ENCODE measurements around the gene JOSD2.

Gene JOSD2, protein sequence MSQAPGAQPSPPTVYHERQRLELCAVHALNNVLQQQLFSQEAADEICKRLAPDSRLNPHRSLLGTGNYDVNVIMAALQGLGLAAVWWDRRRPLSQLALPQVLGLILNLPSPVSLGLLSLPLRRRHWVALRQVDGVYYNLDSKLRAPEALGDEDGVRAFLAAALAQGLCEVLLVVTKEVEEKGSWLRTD

DNA sequence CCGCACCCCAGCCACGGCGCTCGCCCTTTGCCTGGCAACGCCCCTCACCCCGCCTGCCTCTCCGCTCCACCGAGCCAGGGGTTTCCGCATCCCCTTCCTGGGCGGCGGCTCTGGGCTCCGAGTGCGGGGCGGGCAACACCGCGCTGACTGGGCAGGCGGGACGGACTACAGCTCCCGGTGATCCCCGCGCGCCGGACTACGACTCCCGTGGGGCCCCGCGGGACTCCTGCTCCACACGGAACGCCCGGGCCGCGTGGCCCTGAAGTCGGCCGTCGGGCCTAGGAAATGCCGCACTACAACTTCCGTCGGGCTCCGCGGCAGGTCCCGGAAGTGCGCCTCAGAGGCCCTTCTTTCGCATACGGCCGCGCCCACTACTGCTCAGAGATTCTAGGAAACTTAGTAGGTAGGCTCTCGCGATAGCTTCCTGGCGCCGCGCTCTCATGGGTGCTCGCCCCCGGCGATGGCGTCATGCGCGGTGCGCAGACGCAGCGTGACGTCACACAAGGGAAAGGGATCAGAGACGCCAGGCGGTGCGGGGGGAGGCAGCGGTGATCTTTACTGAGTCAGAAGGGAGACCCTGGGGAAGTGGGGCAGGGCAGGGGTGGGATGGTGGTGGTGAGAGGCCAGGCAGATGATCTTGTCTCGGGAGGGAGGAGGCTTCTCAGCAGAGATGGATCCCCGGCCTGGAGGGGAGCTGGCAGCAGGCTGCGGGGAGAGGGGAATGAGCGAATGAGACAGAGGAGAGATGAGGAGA, at the start of gene JOSD2:
Gene JOSD2, minus strand, starts transcription at position 123 of the 754 bp plus-strand sequence. CDS start 760 bp downstream, outside the sequence.
- DNase-seq = peak; percentile 100

DNA sequence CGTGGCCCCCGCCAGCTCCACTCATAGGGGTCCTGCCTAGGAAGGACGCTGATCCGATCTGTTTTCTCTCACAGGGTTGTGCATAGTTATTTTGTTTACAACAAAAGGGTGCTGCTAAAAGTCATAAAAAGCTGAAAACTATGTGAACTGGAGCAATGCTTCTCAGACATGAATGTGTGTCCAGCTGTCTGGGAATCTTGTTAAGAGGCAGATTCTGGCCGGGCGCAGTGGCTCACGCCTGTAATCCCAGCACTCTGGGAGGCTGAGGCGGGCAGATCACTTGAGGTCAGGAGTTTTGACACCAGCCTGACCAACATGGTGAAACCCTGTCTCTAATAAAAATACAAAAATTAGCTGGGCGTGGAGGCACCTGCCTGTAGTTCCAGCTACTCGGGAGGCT, 48.6 kb upstream of the JOSD2 start:
- DNase-seq = no peak

DNA sequence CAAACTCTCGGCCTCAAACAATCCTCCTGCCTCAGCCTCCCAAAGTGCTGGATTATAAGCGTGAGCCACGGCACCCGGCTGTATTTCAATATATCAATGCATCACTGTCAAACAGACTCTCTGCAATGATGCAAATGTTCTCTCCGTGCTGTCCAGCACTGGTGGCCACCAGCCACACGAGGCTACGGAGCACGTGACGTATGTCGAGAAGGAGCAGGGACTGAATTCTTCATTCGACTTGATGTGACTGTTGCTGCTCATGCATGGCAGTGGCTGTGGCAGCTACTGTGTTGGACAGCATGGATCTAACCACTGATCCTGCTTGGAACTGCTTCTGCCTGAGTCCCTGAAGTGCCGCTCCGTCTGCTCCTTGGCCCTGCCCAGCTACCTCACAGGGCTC, 47.5 kb upstream of the JOSD2 start:
- no peak for DNase-seq

DNA sequence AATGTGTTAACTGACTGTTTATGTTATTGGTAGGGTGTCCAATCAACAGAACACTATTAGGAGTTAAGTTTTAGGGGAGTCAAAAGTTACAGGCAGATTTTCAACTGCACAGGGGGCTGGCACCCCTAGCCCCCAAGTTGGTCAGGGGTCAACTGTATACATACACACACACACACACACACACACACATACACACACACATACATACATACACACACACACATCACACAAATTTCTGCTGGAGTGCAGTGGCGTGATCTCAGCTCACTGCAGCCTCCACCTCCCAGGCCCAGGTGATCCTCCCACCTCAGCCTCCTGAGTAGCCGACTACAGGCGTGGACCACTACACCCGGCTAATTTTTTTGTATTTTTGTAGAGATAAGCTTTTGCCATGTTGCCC, 47.0 kb upstream of the JOSD2 start:
- no peak for DNase-seq

DNA sequence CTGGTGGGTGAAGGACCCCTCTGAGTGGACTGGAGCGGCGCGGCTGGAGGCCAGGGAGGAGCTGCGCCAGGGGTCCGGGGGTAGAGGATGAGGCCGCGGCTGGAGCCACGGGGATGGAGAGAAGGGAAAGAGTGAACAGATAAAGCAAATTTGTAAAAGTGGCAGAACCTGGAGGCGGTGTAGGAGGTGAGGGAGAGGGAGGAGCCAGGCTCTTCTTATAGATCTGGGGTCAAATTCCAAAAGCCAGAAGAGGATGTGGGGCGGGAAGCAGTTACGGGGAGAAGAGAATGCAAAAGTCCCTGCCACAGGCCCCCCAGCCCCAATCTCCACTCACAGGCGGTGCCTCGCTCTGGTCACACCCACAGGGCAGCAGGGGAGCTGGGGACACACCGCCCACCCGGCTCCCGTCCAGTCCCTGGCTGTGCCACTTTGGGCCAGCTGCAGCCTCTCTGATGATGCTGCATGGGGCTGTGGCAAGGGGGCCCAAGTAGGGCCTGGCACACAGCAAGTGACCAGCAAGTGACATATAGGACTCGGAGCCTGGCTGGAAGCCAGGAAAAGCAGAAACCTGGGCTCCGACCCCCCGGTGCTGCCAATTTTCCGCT, 46.1 kb upstream of the JOSD2 start:
- no peak for DNase-seq

DNA sequence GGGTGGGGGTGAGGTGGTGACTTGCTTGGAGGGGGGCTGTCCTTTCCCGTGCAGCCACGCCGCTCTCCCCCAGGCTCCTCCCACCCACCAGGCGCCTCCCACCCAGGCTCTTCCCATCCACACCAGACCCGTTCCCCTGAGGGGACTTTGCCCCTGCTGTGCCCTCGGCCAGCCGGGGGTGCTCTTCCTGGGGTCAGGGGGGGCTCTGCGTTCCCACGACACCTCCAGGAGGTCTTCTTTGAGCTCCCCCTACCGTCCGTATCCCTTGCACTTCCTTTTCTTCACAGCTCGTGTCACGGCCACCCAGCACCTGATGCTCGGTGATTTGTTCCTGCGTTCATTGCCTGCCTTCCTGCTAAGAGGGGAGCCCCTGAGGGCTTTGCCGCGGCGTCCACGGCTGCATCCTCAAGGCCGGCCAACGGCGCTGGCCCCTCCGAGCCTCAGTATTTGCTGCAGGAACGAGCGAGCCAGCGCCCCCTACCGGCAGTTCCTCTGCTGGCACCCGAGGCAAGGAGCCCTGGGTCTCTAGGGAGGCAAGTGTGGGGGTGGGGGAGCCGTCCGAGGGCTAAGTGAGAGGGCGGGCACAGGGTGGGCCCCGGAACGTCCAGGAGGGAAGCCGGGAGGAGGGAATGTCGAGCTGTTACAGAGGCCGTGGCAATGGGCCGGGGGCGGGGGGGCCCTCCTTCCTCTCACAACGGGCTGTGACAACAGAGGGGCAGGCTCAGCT, 45.5 kb upstream of the JOSD2 start:
- peak; percentile 85 to 91 for DNase-seq

DNA sequence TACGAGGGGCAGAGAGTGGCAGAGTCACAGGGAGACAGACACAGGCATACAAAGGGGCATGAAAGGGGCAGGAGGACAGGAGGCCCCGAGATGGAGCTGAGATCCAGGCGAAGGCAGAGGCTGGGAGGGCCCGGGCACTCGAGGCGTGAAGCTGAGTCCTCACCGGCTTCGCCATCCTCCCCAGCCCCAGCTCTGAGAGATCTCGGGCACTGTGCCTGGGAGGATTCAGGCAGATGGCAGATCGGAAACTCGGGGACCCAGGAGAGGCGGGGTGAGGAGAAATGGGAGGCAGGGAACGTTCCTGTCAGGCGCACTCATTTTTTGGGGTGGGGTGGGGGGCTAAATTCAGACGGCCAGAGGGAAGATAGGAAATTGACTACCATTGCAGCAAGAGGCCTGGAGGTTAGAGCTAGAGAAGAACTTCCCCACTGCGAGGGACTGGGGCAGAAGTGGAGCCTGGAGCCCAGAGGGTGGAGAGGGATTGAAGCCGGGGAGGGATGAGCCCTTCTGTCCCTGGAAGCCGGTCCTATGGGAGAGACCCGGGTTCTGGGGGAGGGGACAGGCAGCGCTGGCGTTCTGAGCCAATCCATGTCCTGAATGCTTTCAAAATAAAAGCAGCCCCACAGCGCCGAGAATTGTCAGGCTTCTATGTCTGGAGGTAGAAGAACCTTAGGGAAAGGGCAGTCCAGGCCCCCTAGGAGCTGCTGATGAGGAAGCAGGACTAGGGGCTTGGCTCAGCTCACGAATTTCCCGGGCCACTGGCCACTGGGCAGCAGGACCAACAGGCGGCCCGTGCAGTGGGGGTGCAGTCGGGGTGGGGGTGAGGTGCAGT, 44.7 kb upstream of the JOSD2 start:
- DNase-seq = peak; percentile 29 to 52

DNA sequence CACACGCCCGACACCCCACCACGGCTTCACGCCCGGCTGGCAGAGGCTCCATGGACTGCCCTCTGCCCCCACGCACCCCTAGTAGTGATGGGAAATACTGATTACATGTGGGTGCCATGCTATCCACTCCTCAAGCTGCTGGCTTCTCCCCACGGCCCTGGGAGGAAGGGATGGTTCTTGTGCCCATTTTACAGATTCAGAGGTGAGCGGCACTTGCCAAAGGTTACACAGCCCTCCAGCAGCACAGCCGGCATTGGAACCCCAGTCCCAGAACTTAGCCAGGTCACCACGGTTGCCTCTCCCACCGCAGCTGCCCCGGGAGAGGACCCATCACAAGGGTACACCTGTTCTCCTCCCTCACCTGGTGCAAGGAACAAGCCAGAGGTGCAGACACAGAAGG, 44.0 kb upstream of the JOSD2 start:
- no peak for DNase-seq

DNA sequence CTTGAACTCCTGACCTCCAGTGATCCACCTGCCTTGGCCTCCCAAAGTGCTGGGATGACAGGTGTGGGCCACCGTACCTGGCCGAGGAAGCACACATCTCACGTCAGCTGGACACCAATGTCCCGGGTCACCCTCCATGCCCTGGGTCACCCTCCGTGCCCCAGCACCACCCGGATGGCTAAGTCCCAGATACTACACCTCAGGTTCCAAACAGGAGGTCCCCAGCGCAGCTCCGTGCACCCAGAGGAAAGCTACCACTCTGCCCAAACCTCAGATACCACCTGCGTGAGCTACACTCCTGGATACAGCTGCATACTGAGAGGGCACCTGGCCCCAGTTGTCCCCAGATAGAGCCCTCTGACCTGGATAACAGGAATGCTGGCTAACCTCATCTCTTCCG, 43.2 kb upstream of the JOSD2 start:
- DNase-seq = no peak

DNA sequence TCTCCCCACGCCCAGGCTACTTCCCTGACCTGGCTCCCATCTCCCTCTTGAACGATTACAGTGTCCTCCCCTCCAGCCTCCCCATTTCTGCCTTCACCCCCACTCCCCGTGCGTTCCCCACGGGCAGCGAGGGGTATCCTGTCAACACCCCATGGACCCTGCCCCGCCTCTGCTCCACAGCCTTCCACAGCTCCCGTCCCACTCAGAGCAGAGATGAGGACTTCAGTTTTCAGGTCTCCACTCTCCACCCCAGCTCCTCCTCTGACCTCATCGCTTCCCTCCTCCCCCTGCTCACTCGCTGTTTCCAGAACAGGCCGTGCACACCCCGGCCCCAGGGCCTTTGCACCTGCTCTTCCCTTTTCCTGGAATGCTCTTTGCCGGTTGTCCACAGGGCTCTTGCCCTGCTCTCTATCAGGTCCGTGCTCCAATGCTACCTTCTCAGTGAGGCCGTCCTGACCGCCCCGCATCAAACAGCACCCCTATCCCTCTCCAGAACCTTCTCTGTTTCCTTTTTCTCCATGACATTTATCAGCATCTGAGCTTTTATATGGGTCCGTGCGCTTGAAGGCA, 42.2 kb upstream of the JOSD2 start:
- no peak for DNase-seq

DNA sequence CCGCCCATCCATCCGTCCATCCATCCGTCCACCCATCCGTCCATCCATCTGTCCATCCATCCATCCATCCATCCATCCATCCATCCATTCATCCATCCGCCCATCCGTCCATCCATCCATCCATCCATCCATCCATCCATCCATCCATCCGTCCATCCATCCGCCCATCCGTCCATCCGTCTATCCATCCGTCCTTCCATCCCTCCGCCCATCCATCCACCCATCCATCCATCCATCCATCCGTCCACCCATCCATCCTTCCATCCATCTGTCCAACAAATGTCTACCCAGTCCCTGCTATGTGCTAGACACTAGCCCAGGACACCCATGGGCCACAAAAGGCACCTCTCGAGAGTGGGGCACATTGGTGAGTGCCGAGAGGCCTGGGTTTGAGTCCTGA, 41.5 kb upstream of the JOSD2 start:
- no peak for DNase-seq

DNA sequence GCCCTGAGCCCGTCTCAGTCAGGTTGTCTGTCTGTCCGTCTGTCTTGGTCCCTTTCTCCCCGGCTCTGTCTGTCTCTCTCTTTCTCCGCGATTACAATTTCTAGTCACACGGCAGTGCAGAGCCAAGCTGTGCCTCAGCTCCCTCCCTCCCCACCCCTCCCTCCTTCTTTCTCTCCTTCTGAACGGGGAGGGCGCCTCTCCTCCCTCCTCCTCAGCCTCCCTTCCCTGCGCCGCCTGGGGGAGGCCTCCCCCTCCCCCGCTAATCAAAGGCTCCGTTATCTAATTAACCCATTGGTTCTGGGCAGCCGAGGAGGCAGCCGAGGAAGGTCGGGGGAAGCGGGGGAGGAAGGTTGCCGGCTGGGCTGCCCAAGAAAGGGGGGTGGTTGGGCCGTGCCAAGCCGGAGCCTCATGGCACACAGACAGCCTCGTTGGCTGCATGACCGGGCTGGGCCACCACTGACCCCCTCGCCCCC, 40.8 kb upstream of the JOSD2 start:
- DNase-seq = no peak

DNA sequence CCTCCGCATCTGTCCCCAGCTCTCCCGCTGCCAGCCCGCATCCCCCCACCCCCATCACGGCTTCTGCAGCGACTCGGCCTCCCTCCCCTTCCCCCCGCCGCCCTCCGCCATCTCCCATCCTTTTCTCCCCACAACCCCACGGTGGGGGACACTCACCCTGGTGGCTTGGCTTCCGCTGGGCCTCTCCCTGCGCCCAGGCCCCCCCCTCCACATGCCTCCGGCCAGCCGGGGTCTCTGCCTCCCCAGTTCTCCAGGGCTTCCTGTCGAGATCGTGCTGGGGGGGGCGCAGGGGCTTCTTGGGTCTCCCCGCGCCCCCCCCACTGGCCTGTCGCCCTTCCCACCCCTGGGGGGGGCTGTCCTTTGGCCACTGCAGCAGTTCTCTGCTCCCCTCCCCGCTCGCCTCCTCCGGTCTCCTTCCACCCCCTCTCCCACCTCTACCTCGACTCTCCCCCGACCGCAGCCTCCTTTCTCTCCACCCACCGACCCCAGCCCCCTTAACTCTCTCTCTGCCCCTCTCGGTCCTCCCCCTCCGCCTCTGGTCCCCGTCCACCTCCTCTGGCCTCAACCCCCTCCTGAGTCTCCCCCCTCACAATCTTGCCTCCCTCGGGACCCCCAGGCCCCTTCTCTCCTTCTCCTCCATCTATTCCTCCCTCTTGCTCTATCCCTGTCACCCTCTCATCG, 40.2 kb upstream of the JOSD2 start:
- DNase-seq = no peak

DNA sequence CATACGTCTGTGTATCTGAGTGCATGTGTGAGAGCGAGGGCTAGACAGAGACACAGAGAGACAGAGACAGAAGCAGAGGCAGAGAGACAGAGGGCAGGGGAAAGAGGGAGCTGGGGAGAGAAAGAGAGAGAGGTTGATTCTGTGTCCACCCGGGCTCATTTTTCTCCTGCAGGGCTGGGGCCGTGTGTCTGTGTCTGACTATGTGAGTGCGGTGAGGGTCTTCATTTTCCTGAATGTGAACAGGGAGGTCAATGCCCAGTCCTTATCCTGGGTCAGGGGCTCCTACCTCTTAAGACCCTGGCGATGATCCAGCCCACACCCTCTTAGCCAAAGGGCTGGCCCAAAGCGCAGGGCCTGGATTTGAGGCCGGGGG, 39.6 kb upstream of the JOSD2 start:
- DNase-seq = no peak

DNA sequence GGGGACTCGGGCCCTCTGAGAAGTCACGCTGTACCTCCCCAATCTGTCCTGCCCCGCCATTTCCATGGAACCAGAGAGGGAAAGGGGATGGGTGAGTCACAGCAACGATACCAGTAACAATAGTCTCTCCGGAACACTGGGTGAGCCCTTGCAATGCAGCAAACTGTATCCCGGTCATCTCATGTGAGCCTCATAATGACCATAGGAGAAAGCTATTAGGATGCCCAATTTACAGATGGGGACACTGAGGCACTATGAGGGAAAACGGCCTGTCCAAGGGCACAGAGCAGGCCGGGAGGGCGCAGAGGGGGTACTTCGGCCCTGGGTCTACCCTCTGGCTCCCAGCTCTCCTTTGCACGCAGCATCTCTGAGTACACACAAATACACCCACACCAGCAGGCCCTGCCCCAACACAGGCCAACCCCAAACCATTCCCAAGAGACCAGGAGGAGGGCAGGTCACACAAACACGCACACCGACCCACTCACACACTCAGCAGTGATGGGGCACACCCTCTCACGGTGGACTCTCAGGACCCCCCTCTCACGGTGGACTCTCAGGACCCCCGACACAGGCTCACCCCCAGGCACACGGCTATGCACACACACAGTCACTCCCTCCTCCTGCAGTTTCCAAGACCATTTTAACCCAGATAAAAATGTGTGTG, 39.1 kb upstream of the JOSD2 start:
- no peak for DNase-seq

DNA sequence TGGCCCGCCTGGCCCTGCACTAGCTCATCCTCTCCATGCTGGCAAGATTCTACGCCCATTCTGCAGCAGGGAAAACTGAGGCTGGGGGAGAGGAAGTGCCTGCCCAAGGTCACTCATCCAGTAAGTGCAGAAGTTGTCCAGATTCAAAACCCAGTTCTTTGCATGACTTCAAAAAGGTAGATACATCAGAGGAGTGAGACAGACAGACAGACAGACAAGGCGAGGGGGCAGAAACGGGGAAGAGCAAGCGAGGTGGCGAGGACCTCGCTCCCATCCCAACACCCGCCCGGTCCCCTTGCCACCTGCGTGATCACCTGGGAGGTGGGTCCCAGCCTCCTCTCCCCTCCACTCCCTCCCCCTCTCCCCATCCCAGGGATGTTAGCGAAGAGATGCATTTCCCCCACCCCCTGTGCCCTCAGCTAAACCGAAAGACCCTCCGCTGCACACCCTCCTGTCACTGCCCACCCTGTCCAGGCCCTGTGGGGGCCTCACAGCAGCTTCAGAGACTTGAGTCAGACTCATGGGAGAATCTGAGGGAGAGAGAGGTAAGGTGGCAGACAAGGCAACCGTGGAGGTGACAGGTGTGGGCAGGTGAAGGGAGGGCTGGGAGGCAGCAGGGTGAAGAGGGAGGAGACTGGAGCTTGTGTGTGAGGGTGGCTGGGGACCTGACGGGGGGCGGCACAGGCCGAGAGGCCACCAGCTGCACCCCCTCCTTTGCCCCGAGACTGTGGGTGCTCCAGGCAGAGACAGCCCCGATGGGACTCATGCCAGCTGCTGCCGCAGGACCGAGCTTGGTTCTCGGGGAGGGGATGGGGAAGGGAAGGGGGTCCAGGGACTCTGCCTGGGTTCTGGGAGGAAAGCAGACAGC, 38.3 kb upstream of the JOSD2 start:
- no peak for DNase-seq

DNA sequence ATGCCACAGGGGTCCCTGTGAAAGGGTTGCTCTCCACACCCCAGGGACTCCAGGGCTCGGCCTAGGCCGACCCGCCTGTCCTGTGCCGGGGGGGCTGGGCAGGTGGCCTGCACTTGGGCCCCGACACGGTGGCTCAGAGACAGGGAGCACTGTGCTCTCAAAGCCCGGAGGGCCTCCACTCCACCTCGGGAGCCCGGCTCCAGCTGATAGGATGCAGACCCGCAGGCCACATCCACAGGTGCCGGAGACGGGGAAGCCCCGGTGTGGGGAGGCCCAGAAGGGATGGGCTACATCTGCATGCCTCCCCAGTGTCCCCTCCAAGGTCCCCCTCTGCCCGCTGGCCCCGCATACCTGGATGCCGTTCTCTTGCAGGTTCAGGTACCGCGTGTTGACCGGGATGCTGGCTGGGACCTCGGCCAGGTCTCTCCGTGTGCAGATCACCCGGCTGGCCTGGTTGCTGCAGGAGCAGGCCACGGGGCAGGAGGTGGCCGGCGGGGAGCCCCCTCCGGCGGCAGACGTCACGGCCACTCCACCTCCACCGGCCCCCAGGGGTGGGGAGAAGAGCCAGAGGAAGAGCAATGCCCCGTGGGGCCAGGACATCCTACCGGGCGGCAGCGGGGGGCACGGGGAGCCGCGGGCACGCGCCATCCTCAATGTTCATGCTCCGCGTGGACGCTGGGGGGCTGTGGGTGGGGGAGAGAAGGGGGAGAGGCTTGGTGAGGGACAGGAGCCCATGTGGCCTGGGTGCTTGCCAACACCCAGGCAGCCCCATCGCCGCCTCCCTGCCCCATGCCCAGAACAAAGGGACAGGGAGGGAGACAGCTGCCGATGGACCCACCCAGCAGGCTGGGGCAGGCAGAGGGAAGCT, 37.4 kb upstream of the JOSD2 start:
- no peak for DNase-seq

DNA sequence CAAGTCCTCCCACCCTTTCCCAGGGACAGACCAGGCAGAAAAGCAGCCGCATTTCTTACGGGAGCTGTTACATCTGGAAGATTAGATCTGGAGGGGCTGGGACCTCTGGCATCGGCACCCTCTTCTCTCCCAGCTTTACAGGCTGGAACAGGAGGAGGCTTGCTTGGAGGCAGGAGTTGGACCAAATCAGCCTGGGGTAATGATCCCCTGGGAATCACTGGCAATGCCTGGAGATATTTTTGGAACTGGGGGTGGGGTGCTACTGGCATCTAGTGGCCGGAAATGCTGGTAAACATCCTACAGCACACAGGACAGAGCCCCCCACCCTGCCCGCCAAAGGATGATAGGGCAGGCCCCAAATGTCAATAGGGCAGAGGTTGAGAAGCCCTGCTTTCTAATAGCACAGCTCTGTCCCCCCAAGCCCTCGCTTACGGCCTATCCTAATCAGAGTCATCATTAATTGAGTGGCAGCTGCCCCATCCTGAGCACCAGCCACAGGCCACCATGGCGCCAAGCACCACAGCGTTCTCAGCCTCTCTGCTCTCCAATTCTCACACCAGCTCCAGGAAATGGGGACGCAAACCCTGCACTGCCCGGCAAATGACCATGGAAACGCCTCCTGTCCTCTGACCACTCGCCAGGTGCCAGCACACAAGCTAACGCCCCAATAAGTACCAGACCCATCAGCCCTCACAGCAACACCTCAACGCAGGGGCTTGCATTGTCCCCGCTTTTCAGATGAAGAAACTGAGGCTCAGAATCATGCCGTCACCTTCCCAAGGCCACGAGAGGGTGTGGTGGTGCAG, 36.6 kb upstream of the JOSD2 start:
- no peak for DNase-seq
